ENCODE results near the gene SLC16A12. TPM values are rescaled to one million over a fixed set of nuclear protein-coding genes. Genes with fewer than 3 reads are reported as not detected.
"Not testable (repeated sequence)": the region's sequence is repeated elsewhere in the genome, so short reads cannot be mapped to it uniquely, and the experiment has no call there.

SLC16A12 gene
- total RNA-seq, 1 donor from 2014 or later: 0.08 TPM

DNA sequence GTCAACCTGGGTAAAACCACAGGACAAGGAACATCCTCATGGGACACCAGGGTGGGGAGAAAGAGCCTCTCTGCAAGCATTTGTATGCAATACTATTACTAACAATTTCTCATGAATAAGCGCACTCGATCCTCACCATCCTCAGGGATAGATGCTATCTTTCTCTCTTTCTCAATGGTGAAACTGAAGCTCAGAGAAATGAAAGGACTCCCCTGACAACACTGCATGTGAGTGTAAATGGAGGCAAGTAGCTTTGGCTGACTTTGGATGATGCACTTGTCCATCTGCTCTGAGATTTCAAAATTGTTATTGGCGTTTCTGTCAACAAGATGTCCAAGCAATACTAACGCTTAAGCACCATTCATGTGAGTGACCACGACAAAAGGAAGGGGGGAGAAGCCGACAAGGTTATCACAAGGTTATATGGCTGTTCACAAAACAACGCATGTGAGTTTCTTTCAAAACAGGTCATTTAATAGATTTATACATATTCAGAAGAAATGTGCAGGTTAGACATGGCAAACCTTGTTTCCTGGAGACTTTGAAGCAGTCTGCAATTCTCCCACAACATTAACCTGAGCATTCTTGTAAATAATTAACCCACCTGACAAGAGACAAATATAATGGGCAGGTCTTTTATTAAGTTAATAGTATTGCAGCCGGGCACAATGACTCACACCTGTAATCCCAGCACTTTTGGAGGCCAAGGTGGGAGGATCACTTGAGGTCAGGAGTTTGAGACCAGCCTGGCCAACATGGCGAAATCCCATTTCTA, 67.0 kb downstream of the SLC16A12 start:
- ATAC-seq: no peak

DNA sequence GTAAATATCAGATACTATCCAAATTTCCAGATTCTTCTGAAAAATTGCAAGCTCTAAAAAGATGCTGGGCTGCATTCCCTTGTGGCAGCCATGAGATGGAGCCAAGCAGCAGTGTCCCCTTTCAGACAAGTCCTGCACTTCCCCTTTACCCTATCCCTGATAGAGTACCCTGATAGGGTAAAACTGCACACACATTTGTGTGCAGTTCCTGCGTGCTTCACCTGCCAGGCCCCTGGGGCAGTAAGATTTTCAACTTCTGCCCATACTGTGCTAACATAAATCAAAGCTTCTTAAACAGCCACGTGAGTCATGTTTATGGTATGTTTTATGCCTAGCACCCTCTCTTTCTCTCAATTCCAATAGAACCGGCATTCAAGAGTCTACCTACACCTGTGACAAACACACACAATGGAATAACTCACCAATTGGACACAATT, 68.8 kb downstream of the SLC16A12 start:
- peak; percentile 49 for ATAC-seq

DNA sequence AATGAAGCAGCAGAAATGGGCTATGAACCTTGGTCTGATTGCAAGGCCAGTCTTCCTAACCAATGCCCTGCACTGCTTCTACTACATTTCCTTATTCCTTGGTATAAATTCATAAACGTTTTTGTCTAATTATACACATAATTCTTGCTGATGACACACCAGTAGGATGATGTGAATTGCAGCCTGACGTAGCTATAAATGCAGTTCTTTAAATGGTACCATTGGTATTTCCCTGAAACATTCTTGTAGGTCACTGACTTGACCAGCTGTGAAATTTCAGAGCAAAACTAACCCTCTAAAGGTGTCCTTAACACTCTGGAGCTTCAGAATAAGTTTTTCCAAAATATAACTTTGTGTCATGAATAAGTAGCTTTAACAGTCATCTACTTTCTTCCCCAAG, 70.2 kb downstream of the SLC16A12 start:
- ATAC-seq: no peak

DNA sequence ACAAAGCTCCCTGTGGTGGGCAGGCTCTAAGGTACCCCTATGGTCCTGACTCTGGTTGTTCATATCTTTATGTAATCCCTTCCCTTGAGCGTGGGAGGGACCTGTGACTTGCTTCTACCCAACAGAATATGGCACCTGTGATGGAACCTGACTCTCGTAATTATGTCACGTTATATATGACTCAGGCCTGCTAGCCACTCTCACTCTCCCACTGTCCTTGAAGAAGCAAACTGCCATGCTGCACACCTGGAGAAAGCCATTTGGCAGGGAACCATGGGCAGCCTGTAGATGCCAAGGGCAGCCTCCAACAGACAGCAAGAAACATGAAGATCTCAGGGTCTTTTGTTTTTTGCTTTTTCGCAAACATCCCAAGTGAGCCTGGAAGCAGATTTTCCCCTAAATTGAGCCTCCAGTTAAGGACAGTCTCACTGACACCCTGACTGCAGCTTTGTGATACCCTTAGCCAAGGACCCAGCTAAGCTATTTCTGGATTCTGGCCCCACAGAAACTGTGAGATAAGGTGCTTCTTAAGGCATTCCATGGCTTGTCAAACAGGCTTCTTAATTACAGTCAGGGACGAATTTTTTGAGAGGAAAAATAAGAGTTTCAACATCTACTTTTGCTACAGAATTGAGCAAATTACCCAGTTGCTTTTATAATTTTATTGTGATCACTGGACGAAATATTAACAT, 71.4 kb downstream of the SLC16A12 start:
- no peak for ATAC-seq

DNA sequence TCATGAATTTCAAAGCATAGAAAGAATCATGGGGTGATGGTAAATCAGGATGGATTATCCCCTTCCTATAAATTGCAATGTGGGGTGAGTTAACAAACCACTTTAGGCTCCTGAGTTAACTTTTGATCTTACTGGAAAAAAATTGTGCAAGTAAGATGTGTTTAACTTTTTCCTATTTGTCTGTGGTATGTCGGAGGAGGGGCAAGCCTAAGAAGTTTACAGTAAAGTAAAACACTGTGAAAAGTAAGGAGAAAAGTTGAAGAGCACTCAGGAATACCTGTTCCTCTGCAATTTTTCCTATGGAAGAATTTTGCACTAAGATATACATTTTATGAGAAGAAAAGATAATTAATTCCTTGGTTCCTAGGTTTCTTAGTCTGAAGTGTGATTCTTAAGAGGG, 76.6 kb downstream of the SLC16A12 start:
- no peak for ATAC-seq

DNA sequence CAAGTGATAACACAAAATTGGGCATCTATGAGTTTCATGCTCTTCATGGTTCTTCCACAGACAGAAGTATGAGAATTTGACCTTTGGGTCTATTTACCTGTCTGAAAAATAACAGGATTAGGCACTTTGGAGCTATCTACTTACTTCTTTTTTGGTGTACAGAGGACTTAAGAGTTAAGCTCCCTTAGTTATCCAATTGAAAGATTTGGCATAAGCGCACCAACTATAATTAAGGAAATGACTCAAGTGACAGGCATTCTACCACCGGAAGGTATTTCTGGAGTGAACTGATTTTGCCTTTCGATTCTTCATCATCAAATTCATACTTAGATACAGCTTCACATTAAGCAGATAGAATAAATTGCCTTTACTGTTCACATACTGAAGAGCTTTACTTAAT, 77.1 kb downstream of the SLC16A12 start:
- ATAC-seq: no peak

DNA sequence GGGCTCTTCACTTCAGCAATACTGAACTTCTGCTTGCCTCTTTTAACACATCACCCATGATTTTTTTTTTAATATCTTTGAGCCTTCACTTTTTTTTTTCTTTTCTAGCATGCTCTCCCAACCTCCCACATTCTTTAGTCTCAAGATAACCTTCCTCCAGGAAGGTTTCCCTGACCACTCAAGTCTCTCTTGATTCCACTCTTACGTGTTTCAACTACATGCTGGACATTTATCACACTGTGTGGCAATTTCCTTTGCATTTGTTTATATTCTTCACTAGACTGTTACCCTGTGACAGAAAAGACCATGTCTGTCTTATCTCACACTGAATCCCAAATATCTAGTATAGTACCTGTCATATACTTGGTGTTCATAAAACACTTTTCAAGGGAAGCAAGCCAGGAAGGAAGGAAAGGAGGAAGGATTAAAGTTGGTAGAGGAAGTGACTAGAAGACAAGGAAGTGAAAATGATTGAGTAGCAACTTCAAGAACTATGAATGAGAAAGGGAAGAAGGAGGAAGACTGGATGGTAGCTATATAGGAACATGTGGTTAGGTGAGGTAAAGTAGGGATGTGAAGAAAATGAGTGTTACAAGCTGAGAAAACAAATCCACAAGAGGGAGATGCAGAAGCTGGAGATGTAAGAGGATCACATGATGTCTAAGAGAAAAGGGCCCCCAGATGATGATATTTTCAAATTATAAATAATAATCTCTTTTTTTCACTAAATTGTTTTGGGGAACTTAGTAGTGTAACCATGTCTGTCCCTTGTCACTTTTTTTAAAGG, 80.6 kb downstream of the SLC16A12 start:
- ATAC-seq: no peak

DNA sequence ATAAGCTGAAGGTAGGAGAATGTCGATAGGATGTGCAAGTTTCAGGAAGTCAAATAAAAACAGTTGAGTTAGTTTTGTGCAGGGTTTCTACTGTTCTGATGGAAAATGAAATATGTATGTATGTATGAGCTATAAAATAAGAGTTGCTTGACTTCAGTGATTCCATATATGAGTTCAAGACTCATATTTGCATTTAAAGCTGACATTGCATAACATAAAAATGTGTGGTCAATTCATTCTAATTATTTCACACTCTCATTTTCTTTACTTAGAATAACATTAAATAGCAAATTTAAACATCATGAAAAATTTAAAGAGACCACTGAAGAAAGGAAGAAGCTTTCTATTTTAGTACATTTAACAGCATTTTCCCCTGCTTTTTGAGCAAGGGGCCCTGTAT, 83.2 kb downstream of the SLC16A12 start:
- no peak for ATAC-seq

DNA sequence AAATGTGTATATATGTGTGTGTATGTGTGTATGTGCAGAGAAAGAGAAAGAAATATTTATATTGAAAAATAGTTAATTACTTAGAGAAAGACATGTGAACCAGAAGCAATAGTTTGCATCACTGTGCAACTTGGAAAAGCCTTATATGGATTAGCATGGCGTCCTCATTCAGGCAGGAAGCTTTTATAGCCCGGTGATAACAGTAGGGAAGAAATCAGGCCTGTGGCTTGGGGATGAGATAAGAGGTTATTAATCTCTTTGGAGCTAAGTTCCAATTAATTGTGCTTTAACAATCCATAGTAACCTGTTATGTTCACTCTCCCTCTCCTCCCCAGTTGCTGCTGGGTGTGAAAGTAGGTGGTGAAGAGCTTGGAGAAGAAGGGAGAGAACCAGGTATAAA, 84.5 kb downstream of the SLC16A12 start:
- ATAC-seq: no peak

DNA sequence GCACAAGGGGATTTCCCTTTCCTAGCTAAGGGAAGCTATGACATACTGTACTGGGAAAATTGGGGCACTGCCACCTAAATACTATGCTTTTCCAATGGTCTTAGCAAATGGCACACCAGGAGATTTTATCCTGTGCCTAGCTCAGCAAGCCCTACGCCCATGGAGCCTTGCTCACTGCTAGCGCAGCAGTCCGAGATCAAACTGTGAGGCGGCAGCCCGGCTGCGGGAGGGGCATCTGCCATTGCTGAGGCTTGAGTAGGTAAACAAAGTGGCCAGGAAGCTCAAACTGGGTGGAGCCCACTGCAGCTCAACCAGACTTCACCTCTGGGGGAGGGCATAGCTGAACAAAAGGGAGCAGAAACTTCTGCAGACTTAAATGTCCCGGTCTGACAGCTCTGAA, 90.6 kb downstream of the SLC16A12 start:
- ATAC-seq: not testable (repeated sequence)

DNA sequence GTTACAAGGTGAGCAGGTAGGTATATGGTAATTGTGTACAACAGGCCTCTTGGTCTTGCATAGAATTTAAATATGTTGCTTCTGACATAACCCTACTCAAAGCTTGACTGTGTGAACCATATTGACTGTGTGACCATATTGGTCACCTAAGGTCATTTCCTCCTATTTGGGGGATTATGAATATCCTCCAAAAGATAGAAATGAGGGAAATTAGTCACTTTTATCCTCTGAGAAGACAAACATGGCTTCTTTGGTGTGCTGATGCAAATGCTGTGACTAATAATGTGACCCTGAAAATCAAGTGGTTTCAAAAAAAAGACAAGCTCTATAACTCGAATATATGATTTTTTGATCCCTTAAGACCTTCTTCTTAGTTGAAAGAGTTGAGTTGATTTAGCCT, 93.1 kb downstream of the SLC16A12 start:
- no peak for ATAC-seq

DNA sequence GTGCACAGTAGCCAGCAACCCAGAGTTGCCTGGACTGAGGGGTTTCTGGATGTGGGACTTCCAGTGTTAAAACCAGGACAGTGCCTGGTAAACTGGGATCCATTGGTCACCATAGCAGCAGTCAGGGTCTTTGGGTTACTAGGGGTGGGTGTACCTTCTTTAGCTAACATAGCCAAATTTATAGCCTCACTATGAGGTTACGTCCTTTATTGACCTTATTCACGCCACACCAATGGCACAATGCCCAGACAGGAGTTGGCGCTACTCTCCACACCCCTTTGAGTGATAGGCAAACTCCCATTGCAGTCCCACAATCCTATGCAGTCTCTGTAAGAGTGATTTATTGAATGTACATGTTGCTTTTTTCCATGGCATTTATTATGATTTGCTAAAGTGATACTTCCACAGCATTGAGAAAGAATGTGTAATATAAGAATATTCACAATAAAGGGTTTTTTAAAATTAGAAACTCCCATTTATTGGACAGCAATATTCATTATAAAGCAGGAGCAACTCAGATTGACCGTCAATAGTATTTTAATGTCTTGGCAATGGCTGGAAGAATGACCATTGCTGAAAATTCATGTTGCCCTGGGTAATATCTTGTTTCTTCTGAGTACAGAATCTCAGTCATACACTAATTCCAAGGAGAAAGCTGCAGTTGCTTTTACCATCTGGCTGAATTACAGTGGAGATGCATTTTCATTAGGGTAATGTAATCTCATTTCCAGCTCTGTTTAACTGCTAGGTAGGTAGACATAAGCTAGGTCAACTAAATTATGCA, 95.0 kb downstream of the SLC16A12 start:
- no peak for ATAC-seq

DNA sequence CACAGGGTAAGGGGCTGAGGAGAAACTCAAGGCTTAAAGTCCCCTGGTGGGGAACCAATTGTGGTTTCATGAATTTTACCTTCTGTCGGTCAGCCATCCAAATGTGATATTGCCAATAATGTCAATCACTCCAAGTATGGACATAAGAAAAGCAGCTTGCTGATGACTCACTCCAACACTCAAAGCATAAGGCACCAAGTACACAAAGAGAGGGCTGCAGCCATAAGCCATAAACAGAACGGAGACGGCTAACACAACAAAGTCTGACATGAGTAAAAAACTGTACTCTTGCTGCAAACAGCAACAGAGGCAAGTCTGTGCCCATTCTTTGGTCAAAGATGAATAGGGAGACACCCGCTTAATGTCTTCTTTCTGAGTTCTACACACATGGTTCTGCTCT, 96.9 kb downstream of the SLC16A12 start:
- ATAC-seq: no peak

DNA sequence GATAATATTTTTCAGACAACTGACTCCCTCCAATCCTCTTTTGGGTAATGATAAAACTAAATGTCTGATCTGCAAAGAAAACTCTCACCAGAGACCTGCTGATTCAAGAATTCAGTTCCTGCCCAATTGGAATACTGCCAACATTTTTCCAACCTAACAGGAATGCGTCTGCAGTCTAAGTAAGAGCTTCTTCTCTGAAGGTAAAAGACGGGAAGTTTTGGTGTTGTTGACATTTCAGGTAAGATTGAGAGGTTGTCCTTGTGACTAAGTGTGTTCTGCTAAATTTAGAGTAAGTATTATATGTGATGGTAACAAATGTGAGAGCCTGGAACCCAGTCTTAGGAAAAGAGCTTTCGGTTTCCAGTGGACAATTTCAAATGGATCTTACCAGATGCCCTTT, 103.4 kb downstream of the SLC16A12 start:
- no peak for ATAC-seq

DNA sequence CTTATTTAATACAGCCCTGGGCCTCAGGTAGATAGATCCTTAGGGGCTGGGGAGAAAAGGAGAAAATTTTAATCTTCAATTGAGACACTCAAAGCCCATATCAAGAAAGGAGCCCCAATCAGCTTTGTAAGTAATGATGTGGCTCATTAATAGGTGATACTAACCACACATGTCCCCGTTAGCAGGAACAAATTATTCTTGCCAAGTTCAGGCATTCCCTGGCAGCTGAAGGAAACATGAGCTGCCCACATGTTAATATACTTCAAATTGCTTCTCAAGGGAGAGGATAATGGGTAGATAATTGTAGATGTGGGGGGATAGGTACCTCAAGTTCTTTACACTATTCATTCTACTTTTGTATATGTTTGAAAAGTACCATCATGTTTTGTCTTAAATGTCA, 106.5 kb downstream of the SLC16A12 start:
- no peak for ATAC-seq

DNA sequence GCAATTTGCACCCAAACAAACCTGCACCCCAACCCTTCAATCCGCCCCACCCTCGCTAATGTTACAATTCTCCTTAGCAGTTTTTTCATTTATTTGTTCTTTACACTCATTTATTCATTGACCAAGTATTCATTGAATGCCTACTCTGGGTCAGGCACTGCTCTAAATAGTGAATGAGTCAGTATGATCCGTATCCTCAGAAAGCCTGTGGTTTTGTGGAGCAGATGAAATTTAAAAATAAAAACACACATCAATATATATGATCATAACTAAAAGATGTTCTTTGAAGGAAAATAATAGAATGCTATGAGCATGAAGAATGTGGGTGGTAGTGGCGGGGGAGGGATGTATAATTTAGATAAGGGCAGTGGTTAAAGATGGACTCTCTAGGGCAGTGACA, 107.8 kb downstream of the SLC16A12 start:
- ATAC-seq: no peak

DNA sequence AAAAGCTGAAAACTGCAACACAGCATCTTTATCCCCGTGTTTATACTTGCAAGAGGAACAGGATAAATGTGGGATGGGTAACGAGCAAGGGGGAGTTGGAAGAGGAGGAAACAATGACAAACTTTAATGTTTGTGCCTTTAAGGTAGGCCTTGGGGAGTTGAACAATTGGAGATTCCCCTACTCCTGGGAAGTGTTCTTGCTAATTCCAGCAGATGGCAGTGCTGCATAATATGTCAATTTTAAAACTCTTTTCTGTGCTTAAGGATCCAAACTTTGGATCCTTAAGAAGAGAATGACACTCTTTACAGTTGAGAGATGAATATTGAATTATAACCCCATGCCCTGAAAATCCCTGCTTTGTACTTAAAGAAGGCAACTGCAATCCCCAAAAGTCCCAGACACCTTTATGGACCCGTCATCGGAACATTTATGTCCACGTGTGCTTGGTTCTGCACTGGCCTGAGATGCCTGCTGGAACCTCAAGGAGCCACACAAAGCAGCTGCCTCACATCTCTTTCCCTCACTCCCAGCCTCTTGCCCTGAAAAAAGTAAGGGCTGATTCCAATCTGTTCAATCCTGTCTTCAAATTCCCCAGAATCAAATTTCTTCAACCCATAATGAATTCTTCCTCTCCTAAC, 109.0 kb downstream of the SLC16A12 start:
- ATAC-seq: peak; percentile 58

DNA sequence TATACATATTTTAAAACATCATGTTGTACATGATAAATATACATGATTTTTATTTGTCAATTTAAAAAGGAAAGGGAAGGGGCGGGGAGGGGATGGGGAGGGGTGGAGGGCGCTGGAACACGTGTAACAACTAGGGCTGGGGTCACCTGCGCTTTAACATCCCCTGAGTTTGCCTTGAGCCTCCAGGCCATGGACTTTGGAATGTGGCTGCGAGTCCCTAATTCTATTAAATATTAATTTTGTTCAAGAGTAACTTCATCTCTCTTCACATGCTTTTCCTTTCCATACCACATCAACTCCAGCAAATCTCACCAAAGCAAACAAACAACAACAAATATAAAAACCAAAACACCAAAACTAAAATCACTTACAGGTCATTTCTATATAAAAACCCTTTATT, 110.4 kb downstream of the SLC16A12 start:
- ATAC-seq: no peak

DNA sequence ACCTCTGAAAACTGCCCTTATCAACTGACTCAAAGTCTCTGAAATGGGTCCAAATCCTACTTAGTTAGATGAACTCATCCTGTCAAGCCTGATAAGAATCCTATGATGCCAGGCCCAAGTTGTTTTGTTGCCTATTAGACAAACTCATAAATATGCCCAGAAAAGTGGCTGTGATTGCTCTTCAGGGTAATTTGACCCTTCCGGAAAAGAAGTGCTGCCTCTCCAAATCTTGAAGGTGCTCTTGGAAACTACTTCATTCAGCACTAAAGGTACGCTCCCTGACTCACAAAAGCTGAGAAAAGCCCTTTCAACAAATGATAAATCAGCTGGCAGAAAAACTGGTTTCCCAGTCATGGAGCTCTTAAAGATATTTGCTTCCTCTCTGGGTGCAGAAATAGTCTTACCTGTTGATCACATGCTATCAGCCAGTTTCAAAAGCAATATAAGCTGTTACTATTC, 114.3 kb downstream of the SLC16A12 start:
- ATAC-seq: peak; percentile 91

DNA sequence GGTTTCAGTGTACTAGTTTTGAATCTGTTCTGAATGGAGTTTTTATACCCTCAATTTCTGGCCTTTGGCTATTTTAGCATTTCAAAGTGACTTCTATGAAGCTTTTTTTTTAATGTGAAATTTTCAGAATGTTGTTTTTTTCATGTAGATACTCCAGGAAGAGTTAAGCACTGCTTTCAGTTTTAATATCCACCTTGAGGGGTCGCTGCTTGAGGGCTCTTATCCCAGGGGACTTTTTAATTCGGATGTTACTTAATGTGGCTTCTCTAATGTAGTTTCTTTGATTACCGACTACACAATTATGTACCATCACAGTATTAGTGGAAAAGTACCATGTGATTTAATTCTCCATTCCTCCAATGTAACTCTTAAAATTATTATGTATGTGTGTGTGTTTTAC, 115.8 kb downstream of the SLC16A12 start:
- no peak for ATAC-seq

DNA sequence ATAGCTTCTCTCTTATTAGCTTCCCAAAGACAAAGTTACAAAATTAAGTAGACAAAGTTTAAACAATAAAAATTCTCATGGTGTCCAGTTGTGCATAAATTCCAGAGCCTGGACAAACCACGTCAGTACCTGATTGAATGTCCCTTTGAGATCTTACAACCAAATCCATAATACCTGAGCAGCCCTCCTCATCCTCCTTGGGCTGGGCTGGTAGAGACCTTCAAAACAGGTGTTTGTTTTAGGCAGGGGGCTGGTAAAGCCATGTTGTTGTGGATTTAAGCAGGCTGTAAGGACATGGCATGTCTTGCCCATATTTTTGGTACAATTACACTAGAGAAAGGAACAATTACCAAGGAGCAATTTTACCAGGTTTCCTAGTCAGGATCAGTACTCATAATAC, 118.9 kb downstream of the SLC16A12 start:
- no peak for ATAC-seq

All from esophagus mucosa (tissue), 1 donor.